Keratinocyte (primary cell): Measurements from ENCODE around the gene SLC6A3. TPM values are rescaled to one million over a fixed set of nuclear protein-coding genes. Genes with fewer than 3 reads are reported as not detected.

Experiments used
- DNase-seq: peaks from one replicate; pipeline ENCODE4 v3.0.0-alpha.2; 2011; ENCODE audit warnings: low read depth, missing footprints, low spot score
- FAIRE-seq: peaks from 2 replicates; lab custom pipeline; 2011; peaks lifted over from hg19 to GRCh38; lab: Jason Lieb, UNC
- H2AFZ ChIP-seq: 2 replicates; pipeline ENCODE4 v1.6.0; 2012; ENCODE audit warnings: low read length, control low read depth, inconsistent platforms; ENCODE audit not compliant: control insufficient read depth
- H3K27ac ChIP-seq: 2 replicates; pipeline ENCODE4 v1.5.1; 2011; ENCODE audit warnings: low read length; ENCODE audit not compliant: control insufficient read depth, insufficient read depth
- H3K27me3 ChIP-seq: 3 replicates; pipeline ENCODE4 v1.6.0; 2011; ENCODE audit warnings: low read length; ENCODE audit not compliant: control insufficient read depth, insufficient read depth; ENCODE audit errors: extremely low read depth
- H3K36me3 ChIP-seq, 2 experiments: 2 replicates in 1 of 2; 3 replicates in 1 of 2; pipeline ENCODE4 v1.5.1; 2011; ENCODE audit warnings: low read length in 2 of 2, mild to moderate bottlenecking in 1 of 2; ENCODE audit not compliant: control insufficient read depth in 2 of 2, insufficient read depth in 2 of 2; ENCODE audit errors: extremely low read depth in 1 of 2
- H3K4me1 ChIP-seq: 3 replicates; pipeline ENCODE4 v1.5.1; 2011; ENCODE audit warnings: low read length; ENCODE audit not compliant: control insufficient read depth, insufficient read depth; ENCODE audit errors: extremely low read depth
- H3K4me2 ChIP-seq: 3 replicates; pipeline ENCODE4 v1.6.0; 2011; ENCODE audit warnings: low read depth, low read length; ENCODE audit not compliant: control insufficient read depth, insufficient read depth; ENCODE audit errors: extremely low read depth
- H3K4me3 ChIP-seq, 3 experiments: fragments of 200-600 bp in 1 of 3; sonication (generic) in 1 of 3; 2 replicates in 2 of 3; 3 replicates in 1 of 3; pipeline ENCODE4 v1.5.1; 2011 to 2016; ENCODE audit warnings: low read length in 3 of 3, mild to moderate bottlenecking in 3 of 3, control low read depth in 2 of 3, inconsistent platforms in 1 of 3, low read depth in 1 of 3, mixed read lengths in 1 of 3, mixed run types in 1 of 3, moderate library complexity in 1 of 3; ENCODE audit not compliant: control insufficient read depth in 2 of 3, insufficient read depth in 2 of 3; ENCODE audit errors: extremely low read depth in 1 of 3
- H3K79me2 ChIP-seq: 2 replicates; pipeline ENCODE4 v1.6.0; 2012; ENCODE audit warnings: low read length; ENCODE audit not compliant: control insufficient read depth, insufficient read depth
- H3K9ac ChIP-seq: 3 replicates; pipeline ENCODE4 v1.6.0; 2011; ENCODE audit warnings: low read length; ENCODE audit not compliant: control insufficient read depth, insufficient read depth; ENCODE audit errors: extremely low read depth
- H3K9me1 ChIP-seq: 3 replicates; pipeline ENCODE4 v1.6.0; 2011; ENCODE audit warnings: low read length; ENCODE audit not compliant: control insufficient read depth, insufficient read depth; ENCODE audit errors: extremely low read depth
- H3K9me3 ChIP-seq: 2 replicates; pipeline ENCODE4 v1.5.1; 2012; ENCODE audit warnings: low read depth, low read length; ENCODE audit not compliant: control insufficient read depth
- H4K20me1 ChIP-seq: 3 replicates; pipeline ENCODE4 v1.6.0; 2011; ENCODE audit warnings: low read length; ENCODE audit not compliant: control insufficient read depth, insufficient read depth; ENCODE audit errors: extremely low read depth
- EZH2 ChIP-seq: IDR thresholded peaks from one replicate; pipeline ENCODE4 v1.6.1; 2012; ENCODE audit warnings: inconsistent platforms, mild to moderate bottlenecking, low read length, moderate library complexity
- dilution Hi-C: fragments of 300-500 bp; cut with MboI; formaldehyde crosslinking; loops from one replicate; pipeline ENCODE4 v1.7.0; 2020; ENCODE audit warnings: low sequenced_read_pairs; ENCODE audit not compliant: extremely low pct_ligation_motif_present
- polyA plus RNA-seq, 5 experiments: library from polyadenylated mRNA; depleted of rRNA in 3 of 5; stranded (reverse) in 3 of 5; stranded (forward) in 1 of 5; unstranded in 1 of 5; fragments of >200 nt; gene quantifications; 1 replicate in 1 of 5; 2 replicates in 3 of 5; 3 replicates in 1 of 5; pipeline versions ENCODE4 v1.2.1 to v1.2.3, GENCODE V29; 2011 to 2012; ENCODE audit warnings: missing spikeins in 2 of 5, low read depth in 1 of 5, low replicate concordance in 1 of 5
- TF ChIP-seq, protein P1 (sequence below), 3 experiments: IDR thresholded peaks in 1 of 3; conservative IDR thresholded peaks in 1 of 3; optimal IDR thresholded peaks in 1 of 3; 2 replicates in 2 of 3; 3 replicates in 1 of 3; pipeline versions ENCODE3 to v1.5.1; 2011; ENCODE audit warnings: low read length in 3 of 3, mild to moderate bottlenecking in 3 of 3, moderate library complexity in 2 of 3, control low read depth in 1 of 3, inconsistent platforms in 1 of 3; ENCODE audit not compliant: insufficient read depth in 2 of 3; ENCODE audit errors: extremely low read depth in 1 of 3

Gene SLC6A3
- polyA plus RNA-seq, 1 donor (not counting 4 experiments of a cell fraction or from before 2014, with no cell fraction given) = 0.03 TPM

- TF ChIP-seq EZH2 = no peak
- TF ChIP-seq, protein P1, sequence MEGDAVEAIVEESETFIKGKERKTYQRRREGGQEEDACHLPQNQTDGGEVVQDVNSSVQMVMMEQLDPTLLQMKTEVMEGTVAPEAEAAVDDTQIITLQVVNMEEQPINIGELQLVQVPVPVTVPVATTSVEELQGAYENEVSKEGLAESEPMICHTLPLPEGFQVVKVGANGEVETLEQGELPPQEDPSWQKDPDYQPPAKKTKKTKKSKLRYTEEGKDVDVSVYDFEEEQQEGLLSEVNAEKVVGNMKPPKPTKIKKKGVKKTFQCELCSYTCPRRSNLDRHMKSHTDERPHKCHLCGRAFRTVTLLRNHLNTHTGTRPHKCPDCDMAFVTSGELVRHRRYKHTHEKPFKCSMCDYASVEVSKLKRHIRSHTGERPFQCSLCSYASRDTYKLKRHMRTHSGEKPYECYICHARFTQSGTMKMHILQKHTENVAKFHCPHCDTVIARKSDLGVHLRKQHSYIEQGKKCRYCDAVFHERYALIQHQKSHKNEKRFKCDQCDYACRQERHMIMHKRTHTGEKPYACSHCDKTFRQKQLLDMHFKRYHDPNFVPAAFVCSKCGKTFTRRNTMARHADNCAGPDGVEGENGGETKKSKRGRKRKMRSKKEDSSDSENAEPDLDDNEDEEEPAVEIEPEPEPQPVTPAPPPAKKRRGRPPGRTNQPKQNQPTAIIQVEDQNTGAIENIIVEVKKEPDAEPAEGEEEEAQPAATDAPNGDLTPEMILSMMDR (optimal IDR thresholded peaks at IDR 0.05 in 1 of 3, IDR thresholded peaks at IDR 0.05 in 1 of 3, conservative IDR thresholded peaks at IDR 0.05 in 1 of 3; ENCODE audit: extremely low read depth in 1 of 3, insufficient read depth in 2 of 3, low read length in 3 of 3) = no peak
- H3K79me2 ChIP-seq = no peaks in the 10 kb centered on the region
- no peak overlapping the region for H3K4me3 ChIP-seq
- H2AFZ ChIP-seq = no peak overlapping the region
- H3K36me3 ChIP-seq = peaks cover 24 to 26% of the 10 kb centered on the region in 2 experiments
- H3K4me2 ChIP-seq = no peak overlapping the region
- H3K9me1 ChIP-seq = no peaks in the 10 kb centered on the region
- H3K9ac ChIP-seq = no peak overlapping the region
- no peaks in the 10 kb centered on the region for H3K9me3 ChIP-seq
- no peaks in the 10 kb centered on the region for H3K27me3 ChIP-seq
- FAIRE-seq (no peak), DNase-seq (no peak)
- peaks cover 3% of the 10 kb centered on the region for H4K20me1 ChIP-seq
- H3K27ac ChIP-seq = no peak overlapping the region
- dilution Hi-C loops = no loop called here
- H3K4me1 ChIP-seq = no peaks in the 10 kb centered on the region
These were observed 41.0 kb upstream of the SLC6A3 start for GRCh38 chr5:1486271-1486670.

GRCh38 chr5:1485579-1486118 is 40.4 kb upstream of the SLC6A3 start:
- FAIRE-seq = no peak
- H3K4me1 ChIP-seq = no peaks in the 10 kb centered on the region
- no peaks in the 10 kb centered on the region for H3K27me3 ChIP-seq
- no peak for DNase-seq
- peaks cover 24 to 27% of the 10 kb centered on the region in 2 experiments for H3K36me3 ChIP-seq
- no peaks in the 10 kb centered on the region for H3K79me2 ChIP-seq
- H3K9ac ChIP-seq = no peak overlapping the region
- H3K4me3 ChIP-seq = no peak overlapping the region
- no peaks in the 10 kb centered on the region for H3K9me1 ChIP-seq
- H3K27ac ChIP-seq = no peak overlapping the region
- H3K9me3 ChIP-seq = no peaks in the 10 kb centered on the region
- H4K20me1 ChIP-seq = peaks cover 3% of the 10 kb centered on the region
- no peak for TF ChIP-seq EZH2
- TF ChIP-seq, protein P1 (optimal IDR thresholded peaks at IDR 0.05 in 1 of 3, IDR thresholded peaks at IDR 0.05 in 1 of 3, conservative IDR thresholded peaks at IDR 0.05 in 1 of 3; ENCODE audit: extremely low read depth in 1 of 3, insufficient read depth in 2 of 3, low read length in 3 of 3) = no peak
- no peak overlapping the region for H2AFZ ChIP-seq
- H3K4me2 ChIP-seq = no peak overlapping the region
- dilution Hi-C loops = no loop called here
